ENCODE measurements around the gene SLC30A9.
A peak's percentile ranks its signal among the peaks of the same experiment; 100 is the strongest.

The SLC30A9 gene

DNA sequence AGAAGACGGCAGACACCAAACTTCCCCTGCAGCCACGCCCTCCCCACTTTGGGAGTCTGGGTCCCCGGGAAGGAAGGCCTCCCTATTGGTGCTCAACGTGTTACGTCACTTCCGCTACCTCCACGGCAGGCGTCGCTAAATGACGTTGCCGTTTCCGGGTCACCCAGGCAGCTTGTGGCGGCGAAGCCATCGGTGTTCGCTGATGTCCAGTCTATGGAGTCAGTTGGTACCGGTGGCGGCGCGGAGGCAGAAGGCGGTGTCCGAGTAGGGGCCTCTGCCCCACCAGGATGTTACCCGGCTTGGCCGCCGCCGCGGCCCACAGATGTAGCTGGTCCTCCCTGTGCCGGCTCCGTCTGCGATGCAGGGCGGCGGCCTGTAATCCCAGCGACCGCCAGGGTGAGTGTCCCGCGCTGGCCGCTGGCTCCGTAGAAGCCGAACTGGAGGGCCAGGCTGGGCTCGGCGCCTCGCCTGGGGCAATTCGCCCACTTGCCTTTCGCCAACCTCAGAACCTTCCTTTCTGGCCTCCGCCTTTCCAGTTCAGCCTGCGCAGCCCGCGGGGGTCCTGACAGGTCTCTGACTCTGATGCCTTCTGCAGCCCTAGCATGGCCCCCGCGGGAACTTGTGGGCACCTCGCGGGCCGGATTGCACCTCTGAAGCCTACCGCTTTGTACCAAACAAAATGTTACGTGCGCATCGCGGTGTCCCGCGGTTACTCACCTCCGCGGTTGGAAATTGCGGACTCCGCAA is at the start of gene SLC30A9:
SLC30A9 (plus strand) TSS at position 166 of the 747 bp plus-strand sequence; CDS start at position 288, 122 bp downstream.
- peak; percentile 53 for DNase-seq

DNA sequence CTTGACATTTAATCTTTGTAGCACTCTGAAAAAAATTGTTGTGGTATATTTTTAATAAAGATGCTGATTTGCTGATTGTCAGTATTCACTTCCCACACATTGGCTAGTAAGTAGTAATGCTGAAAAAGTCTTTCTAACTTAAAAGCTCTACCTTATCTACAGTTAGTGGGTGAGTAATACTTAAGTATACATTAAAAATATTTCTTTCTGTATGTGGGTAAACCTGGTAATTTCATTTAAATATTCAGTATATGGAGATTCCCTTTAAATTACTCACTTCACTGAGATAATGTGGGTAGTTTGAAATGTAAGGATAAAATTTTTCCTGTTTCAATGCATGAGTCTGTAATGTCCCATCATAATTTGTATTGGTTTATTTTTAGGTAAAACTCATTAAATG is 49.5 kb upstream of the SLC30A9 start:
- DNase-seq: no peak

- no peak for DNase-seq
Observed at GRCh38 chr4:41943506-41943905, 46.8 kb upstream of the SLC30A9 start.

GRCh38 chr4:41944089-41944488 is 46.2 kb upstream of the SLC30A9 start:
- DNase-seq: no peak

- DNase-seq: no peak
Observed at GRCh38 chr4:41949531-41949930, 40.8 kb upstream of the SLC30A9 start.

- DNase-seq: no peak
Observed at GRCh38 chr4:41957634-41958033, 32.7 kb upstream of the SLC30A9 start.

DNA sequence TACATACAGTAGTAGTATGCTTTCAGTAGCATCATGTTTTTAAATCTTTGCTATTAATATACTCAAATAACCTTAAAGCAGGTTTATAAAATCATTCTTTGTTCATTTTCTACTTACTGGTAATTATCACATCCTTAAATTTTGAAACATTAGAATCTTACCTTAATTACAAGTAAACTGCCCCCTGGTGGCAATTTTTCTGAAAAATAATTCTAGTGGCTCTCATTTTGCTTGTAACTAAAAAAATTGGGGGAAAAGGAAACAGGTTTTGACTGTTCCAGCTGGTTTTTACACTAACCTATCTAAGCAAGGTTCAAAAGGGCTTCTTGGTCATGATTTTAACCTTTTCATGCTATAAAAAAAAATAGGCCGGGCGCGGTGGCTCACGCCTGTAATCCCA is 27.2 kb upstream of the SLC30A9 start:
- DNase-seq: no peak

DNA sequence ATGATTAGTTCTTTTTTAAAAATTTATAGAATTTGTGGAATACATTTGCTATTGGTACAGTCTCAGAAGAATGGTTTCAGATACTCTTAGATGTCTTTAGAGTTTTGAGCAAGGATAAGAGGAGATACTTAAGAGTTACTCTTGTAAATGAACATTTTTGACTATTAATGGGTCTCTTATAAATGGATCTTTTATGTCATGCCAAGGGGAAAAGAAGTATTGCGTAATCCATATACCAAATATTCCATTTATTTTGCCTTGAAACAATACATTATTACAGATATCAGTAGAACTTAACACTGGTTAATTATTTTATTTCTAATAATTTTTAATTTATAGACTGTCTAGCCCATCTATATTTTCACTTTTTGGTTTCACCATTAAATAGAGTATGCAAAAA is 25.9 kb upstream of the SLC30A9 start:
- DNase-seq: no peak

DNA sequence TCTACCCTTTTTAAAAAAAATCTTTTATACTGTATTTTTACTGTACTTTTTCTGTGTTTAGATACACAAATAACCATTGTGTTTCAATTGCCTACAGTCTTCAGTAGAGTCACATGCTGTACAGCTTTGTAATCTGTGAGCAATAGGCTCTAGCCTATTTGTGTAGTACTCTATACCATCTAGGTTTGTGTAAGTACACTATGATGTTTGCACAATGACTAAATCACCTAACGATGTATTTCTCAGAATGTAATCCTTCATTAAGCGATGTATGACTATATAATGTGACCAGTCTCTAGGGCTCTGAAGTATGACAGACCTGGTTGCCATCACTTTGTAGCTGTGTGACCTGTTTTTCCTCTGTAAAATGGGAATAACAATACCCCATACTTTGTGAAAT is 22.9 kb upstream of the SLC30A9 start:
- DNase-seq: no peak

- no peak for DNase-seq
Observed at GRCh38 chr4:41969671-41970070, 20.7 kb upstream of the SLC30A9 start.

- no peak for DNase-seq
Observed at GRCh38 chr4:41975341-41975740, 15.0 kb upstream of the SLC30A9 start.

DNA sequence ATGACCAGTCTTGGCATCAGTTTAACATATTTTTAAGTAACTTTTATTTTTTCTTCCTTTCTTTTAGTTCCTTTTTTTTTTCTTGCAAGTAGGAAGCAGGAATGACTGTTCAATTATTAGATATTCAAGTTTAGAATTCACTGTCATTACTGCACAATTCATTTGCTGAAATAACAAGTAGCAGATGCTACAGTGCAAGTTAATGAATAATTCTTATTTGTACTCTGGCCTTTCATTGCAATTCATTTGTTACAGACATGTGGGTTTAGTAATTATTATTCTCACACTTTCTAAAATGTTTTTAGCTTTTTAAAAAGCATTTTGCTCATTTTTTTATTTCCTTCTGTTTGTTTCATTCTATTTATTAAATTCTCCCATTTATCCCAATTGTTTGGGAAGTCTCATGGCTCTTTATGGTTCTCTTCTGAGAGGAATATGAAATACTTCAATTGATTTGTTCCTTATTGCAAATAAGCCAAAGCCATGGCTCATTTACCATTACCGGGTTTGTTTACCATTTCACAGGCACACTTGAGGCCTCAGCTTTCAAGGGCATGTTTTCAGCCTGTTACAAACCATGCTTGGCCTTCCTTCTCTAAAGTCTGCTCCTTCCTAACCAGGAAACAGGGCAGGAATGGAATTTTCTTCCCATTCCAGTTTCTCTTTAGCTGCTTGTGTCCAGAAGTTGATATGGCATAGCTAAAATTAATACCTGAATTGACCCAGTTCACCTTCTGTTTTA is 13.4 kb upstream of the SLC30A9 start:
- DNase-seq: no peak

DNA sequence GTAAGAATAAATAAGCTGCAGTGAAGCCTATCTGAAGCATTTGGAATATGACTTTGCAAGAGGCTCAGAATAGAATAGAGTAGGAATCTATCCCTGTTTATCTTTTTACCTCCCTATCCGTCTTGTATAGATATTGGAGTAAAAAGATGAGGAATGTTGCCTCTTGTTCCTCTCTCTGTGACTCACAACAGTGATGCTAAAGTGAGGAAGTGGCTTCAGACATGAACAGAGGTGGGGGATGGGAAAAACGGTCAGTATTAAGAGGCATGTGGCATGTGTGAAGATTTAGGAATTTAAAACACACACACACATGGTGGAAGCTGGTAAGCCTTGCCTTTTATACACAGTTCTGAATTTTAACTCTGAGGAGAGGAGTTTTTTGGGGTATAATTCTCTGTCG is 12.6 kb upstream of the SLC30A9 start:
- no peak for DNase-seq

GRCh38 chr4:41981456-41981855 is 8.9 kb upstream of the SLC30A9 start, which contains the start of gene DCAF4L1:
Gene DCAF4L1, plus strand, starts transcription at chr4:41981756. Its CDS starts 37 bp downstream, at chr4:41981793.
- DNase-seq: no peak

DNA sequence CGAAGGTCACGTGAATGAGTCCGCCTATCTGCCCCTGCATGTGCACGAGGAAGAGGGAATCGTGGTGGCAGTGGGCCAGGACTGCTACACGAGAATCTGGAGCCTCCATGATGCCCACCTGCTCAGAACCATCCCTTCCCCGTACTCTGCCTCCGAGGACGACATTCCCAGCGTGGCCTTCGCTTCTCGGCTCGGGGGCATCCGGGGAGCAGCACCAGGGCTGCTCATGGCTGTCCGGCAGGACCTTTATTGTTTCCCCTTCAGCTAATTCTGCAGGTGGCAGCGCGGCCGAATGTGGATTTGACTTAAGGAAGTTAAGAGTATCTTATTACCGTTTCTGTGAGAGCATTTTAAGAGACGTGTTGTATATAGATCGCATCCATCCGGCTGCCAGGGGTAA is 7.6 kb upstream of the SLC30A9 start:
- DNase-seq: no peak

DNA sequence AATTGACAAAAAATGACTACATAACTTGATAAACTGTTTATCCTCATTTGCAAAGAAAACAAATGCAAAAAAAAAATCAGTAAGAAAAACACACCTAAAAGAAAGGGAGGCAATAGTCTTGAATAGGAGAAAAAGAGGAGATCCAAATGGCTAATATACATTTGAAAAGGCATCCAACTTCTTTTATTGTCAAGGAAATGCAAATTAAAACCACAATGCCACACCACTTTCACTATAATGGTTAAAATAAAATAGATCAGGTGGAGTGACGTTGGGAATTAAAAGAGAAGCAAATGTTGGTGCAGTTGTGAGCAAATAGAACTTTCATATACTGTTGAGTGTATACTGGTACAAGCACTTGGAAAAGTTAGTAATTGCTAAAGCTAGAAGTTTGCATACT is 5.2 kb upstream of the SLC30A9 start:
- no peak for DNase-seq

DNA sequence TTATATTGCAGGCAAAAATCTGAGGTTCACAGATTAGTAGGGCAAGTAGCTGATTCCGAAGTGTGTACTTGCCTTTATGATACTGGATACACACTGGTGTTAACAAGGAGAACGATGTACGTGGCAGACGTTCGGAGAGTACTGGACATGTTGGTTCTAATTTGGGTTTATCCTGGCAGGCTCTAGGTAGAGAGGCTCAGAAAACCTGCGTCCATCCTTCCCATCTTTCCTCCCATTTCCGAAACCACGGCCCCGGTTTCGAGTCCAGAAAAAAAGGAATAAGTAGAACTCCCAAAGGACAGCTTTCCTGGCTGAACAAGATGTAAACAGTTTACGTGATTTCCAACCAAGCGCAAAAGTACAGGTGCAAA is 351 bp upstream of the SLC30A9 start:
- DNase-seq: no peak

GRCh38 chr4:41991916-41992767 is 1.8 kb downstream of the SLC30A9 start:
- no peak for DNase-seq

DNA sequence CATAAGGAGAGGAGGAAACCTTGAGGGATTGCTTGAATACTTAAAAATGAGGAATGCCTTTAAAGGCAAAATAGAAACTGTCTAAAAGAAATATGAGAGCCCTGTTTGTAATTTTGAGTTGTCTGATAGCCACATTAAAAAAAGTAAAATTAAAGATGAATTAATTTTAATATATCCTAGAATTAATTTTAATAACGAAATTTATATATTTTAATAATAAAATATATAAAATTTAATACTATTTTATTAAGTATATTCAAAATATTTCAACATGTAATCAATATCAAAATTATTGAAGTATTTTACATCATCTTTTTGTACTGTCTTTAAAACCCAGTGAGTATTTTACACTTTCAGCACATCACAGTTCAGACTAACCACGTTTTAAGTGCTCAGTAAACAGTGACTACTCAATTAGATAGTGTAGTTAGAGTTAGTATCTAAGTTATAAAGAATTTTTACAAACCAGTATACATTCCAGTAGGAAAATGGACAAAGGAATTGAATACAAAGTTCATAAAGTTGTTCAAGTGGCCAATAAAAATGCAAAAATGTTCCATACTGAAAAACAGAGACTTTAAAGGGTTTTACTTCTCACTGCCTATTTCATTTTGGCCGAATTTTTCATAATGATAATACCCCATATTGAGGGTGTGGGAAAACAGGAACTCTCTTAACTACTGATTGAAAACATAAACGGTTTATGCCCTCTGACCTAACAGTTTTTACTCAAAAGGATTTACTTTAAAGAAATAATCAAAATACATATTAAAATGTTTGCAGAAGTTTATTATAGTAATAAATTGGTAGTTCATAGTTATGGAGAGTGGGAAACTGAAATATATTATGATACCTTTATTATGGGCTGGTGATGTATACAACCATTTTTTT is 2.9 kb downstream of the SLC30A9 start:
- no peak for DNase-seq

DNA sequence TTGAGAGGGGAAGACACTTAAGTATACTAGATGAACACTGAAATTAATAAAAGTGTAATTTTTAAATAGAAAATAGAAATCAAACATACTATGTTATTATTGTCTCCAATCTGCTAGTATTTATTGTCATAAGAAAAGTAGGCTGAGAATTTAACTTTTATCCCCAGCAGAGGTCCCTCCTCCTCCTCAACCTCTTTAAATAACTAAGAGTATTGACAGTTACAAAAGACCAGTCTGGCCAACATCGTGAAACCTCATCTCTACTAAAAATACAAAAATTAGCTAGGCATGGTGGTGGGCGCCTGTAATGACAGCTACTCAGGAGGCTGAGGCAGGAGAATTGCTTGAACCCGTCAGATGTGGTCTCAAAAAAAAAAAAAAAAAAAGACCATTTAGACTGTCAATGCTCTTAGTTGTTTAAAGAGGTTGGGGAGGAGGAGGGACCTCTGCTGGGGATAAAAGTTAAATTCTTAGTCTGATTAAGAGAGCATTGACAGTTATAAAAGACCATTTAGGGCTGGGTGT is 4.2 kb downstream of the SLC30A9 start:
- no peak for DNase-seq

DNA sequence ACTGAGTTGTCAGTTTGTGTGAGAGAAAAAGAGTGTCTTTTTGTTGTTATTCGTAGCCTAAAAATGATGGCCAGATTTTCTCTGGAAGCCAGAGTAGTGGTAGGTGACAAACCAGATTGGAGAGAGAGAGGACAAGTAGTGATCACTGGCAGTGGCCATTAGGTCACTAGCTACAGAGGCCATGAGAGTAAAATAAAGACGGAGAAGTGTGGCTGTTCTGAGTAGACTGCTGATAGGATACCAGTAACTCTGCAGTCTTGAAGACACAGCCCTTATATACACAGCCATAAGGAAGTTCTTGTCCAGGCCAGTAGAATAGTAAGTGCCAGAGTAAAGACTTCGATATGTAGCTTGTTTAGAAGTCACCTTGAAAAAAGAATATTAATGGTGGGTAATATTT is 7.7 kb downstream of the SLC30A9 start:
- DNase-seq: no peak

- no peak for DNase-seq
Observed at GRCh38 chr4:41999321-41999720, 9.0 kb downstream of the SLC30A9 start.
